Left renal pelvis (tissue), 4 donors: Measurements from ENCODE around the gene TELO2. TPM values are rescaled to one million over a fixed set of nuclear protein-coding genes. Genes with fewer than 3 reads are reported as not detected.

ENCODE experiments used
- DNase-seq, 4 donors: peaks; one replicate each; pipeline ENCODE4 v3.0.0-alpha.2; 2013; ENCODE audit warnings: low read depth in 4 of 4, low spot score in 3 of 4
- polyA plus RNA-seq, 4 donors: library from polyadenylated mRNA; unstranded; fragments of 120-200 nt; gene quantifications; one replicate each; pipeline ENCODE4 v1.2.1, GENCODE V29; 2013; ENCODE audit not compliant: insufficient read length in 4 of 4

The TELO2 gene
- polyA plus RNA-seq, 4 donors, result 23.3 to 51.8 (median 29.3) TPM

DNA sequence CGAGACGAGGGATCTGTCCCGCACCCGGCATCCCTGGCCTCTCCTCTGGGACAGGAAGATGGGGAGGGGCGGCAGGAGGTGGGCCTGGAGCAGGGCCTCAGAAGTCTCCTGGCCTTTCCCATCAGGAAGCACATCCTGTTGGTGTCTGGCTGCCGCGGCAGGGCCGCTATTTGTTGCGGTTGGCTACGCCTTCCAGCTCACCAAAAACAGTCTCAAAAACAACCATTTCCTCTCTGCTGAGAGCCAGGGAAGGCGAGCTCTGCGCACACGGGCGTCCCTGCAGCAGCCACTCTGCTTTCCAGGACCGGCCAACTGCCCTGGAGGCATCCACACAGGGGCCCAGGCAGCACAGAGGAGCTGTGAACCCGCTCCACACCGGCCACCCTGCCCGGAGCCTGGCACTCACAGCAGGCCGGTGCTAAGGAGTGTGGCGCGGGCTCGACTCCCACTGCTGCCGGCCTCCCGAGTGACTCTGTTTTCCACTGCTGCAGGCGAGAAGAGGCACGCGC lies 40.3 kb downstream of the TELO2 start, which contains the start of gene TMEM204:
Gene TMEM204 (plus strand): TSS at position 224 of the 509 bp plus-strand sequence. CDS start 610 bp downstream, outside the sequence.
- DNase-seq, result no peak

- DNase-seq, result no peak
Measured at GRCh38 chr16:1534021-1535020, 41.2 kb downstream of the TELO2 start.

GRCh38 chr16:1535391-1536291 lies 42.5 kb downstream of the TELO2 start:
- no peak for DNase-seq

- no peak for DNase-seq
Measured at GRCh38 chr16:1536601-1537000, 43.4 kb downstream of the TELO2 start.

- DNase-seq, result no peak
Measured at GRCh38 chr16:1537138-1537577, 44.0 kb downstream of the TELO2 start.

GRCh38 chr16:1537763-1538289 lies 44.7 kb downstream of the TELO2 start:
- no peak for DNase-seq

DNA sequence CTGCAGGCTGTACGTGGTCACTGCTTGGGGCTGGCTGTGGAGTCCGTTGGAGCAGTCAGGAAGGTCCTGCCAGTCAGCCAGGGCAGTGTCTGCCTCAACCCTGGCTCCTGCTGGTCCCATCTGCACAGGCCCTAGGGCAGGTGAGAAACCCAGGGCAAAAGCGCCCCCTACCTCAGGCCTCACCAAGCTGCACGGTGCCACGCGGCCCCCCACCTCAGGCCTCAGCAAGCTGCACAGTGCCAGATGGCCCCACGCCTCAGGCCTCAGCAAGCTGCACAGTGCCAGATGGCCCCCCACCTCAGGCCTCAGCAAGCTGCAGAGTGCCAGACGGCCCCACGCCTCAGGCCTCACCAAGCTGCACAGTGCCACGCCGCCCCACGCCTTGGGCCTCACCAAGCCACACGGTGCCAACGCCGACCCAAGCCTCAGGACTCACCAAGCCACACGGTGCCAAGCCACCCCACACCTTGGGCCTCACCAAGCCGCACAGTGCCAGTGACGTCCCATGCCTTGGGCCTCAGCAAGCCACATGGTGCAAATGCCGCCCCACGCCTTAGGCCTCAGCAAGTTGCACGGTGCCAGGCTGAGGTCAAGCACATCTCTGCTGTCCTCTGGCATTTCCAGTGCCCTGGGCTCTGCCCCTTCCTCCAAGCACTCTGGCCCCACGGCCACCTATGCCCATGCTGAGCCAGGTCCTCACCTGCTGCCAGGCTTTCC lies 45.8 kb downstream of the TELO2 start:
- no peak for DNase-seq

GRCh38 chr16:1539720-1540555 lies 46.8 kb downstream of the TELO2 start:
- DNase-seq, result no peak

GRCh38 chr16:1540556-1540855 lies 47.3 kb downstream of the TELO2 start:
- no peak for DNase-seq

DNA sequence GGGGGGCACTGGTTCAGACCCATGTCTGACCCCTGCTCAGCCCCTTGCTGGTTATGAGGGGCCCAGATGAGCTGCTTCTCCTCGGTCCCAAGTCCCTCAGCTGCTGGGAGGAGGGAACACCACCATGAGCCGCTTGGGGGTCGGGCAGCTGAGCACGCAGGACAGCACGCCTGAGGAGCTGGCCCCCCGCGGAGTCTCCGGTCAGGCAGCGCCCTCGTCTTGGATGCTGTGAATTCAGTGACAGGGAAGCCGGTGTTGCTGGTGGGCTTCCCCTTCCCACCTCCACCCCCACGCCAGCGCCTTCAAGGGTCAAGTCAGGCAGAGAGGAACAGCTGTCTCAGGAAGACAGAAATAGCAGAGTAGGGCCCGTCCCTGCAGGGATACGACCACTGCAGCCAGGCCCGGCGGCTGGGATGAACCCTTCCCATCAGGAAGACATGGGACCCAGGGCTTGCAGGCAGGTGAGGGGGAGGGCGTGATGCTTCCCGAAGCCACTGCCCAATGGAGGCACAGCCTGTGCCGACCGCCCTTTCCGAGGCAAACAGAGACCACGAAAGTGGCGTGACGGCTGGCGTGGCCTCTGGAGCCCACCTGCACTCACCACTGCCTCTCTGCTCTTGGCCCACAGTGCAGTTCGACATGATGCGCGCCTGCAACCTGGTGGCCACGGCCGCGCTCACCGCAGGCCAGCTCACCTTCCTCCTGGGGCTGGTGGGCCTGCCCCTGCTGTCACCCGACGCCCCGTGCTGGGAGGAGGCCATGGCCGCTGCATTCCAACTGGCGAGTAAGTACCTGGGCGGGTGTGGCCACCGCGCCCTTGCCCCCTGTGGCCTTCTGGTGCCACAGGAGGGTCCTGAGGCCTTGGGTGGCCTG lies 48.4 kb downstream of the TELO2 start:
- no peak for DNase-seq

- no peak for DNase-seq
Measured at GRCh38 chr16:1542166-1542500, 49.0 kb downstream of the TELO2 start.

DNA sequence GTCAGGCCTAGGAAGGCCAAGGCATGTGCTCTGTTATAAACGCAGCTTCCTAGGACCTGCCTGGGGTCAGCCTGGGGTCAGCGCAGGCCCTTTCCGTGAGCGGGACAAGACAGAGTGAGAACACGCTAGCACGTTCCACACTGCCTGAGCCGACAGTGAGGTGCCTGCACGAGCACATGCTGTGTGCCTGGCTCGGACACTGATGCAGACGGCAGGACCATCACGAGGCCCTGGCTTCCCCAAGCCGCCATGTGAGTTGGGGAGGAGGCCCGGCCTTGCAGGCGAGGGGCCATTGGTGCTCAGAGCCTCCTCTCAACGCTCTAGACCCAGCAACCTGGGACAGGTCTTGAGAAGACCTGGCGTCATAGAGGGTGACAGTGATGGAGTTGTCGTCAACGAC lies 49.4 kb downstream of the TELO2 start:
- no peak for DNase-seq

GRCh38 chr16:1543085-1543896 lies 50.1 kb downstream of the TELO2 start:
- peak in 1 of 4 donors; percentile 53 for DNase-seq

- DNase-seq, result no peak
Measured at GRCh38 chr16:1545044-1546040, 52.2 kb downstream of the TELO2 start.

DNA sequence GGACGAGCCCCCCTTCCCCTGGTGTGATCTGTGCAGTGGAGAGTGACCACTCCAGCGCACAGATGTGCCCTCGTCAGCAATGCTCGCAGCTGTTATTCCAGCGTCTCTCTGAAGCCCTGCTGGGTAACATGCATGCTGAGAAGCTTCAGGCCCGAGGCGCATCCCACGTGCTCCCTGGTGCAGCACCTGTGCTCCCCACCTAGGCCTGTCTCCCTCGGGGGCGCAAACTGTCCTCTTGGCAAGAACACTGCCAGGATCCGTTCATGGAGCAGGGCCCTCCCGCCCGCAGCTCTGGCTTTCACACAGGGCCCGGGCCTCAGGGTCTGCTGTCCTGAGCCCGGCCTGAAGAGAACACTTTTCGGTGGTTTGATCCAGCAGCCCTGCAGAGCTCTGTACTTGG lies 53.3 kb downstream of the TELO2 start:
- DNase-seq, result no peak

DNA sequence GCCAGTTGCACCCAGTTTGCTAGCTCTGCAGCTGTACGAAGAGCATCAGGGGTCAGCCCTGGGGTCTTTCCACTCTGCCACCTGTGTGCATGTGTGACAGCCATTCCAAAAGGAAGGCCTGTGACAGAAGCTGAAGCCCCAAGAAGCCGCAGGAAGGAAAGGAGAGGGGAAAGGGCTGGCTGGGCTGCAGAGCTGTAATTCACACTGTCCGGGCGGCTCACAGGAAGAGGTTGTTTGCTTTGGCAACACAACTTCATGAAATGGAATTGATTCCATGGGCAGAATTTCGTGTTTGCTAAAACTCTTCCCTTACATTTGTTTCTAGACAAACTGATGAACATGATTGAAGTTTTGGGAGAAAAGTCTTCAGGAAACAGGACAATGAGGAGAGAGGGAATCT lies 55.1 kb downstream of the TELO2 start:
- DNase-seq, result no peak
